ENCODE results near the gene MYOD1. TPM values are rescaled to one million over a fixed set of nuclear protein-coding genes. Genes with fewer than 3 reads are reported as not detected.

The MYOD1 gene
- total RNA-seq, 1 experiment from 2014 or later = not detected

DNA sequence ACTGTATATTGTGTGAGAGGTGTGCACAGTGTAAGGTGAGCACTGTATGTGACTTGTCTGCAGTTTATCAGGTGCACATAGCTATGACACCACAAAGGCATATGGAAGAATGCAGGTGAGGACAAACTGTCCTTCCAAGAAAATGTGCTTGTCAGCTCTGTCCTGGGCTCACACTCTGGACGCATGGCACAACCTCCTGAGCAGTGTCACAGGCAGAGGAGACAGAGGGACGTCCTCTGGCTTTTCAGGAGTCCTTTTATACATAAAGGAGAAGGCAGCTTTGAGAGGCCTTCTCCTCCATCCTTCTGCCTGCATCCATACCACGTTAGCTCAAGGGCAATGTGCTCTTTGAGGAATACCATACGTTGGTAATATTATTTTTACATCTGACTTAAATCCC, 7.5 kb upstream of the MYOD1 start:
- H3K9me2 ChIP-seq (ENCODE audit: insufficient read depth) = no peaks in the 10 kb centered on the region
- DNase-seq = no peak
- TF ChIP-seq, protein P1, sequence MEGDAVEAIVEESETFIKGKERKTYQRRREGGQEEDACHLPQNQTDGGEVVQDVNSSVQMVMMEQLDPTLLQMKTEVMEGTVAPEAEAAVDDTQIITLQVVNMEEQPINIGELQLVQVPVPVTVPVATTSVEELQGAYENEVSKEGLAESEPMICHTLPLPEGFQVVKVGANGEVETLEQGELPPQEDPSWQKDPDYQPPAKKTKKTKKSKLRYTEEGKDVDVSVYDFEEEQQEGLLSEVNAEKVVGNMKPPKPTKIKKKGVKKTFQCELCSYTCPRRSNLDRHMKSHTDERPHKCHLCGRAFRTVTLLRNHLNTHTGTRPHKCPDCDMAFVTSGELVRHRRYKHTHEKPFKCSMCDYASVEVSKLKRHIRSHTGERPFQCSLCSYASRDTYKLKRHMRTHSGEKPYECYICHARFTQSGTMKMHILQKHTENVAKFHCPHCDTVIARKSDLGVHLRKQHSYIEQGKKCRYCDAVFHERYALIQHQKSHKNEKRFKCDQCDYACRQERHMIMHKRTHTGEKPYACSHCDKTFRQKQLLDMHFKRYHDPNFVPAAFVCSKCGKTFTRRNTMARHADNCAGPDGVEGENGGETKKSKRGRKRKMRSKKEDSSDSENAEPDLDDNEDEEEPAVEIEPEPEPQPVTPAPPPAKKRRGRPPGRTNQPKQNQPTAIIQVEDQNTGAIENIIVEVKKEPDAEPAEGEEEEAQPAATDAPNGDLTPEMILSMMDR (conservative IDR thresholded peaks at IDR 0.05) = no peak
- TF ChIP-seq EZH2 (IDR thresholded peaks at IDR 0.05; ENCODE audit: low read depth) = no peak
- H3F3A ChIP-seq (ENCODE audit: insufficient read depth, low read depth) = no peaks in the 10 kb centered on the region
- H3K27ac ChIP-seq = no peak overlapping the region
- H3K9me3 ChIP-seq (ENCODE audit: insufficient read depth, low read depth) = no peaks in the 10 kb centered on the region
- no peaks in the 10 kb centered on the region for H3K79me2 ChIP-seq (ENCODE audit: low read depth)
- H3K27me3 ChIP-seq (ENCODE audit: insufficient read depth, low read depth) = peaks cover 82% of the 10 kb centered on the region
- H2AFZ ChIP-seq = no peak overlapping the region
- intact Hi-C loops (cut with micrococcal nuclease; ENCODE audit: unreplicated experiment) = no loop called here
- no TSS peak for BruUV-seq (replicated peaks)
- H3K4me1 ChIP-seq (replicated peaks; ENCODE audit: insufficient read depth) = no peaks in the 10 kb centered on the region
- H3K36me3 ChIP-seq (ENCODE audit: low read depth) = no peaks in the 10 kb centered on the region
- H3K4me2 ChIP-seq = no peak overlapping the region
- CTCF ChIA-PET = no interaction called here
- POLR2A ChIA-PET (ENCODE audit: unreplicated experiment) = interaction anchor here (0.8 kb wide), 1 partner anchor 13 kb away, joined by 5 read pairs; no protein-coding TSS in a partner anchor
- H4K20me1 ChIP-seq (ENCODE audit: insufficient read depth) = no peaks in the 10 kb centered on the region
- no peak overlapping the region for H3K4me3 ChIP-seq

DNA sequence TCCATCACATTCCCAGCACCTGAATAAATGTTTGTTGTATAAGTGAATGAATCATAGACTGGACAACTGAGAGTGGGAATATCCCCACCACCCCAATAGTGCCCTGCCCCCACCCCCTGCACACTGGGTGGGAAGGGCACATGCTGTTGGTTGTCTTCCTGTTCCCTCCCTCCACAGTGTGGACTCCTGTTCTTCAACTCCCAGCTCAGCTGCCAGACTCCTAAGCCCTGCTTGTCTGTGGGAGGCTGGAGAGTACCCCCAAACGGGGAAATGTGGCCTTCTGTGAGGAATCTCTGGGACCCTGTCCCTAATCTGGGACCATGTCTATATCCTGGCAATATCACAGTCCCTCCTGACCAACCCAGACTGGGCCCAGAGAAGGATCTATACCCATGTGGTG, 5.5 kb upstream of the MYOD1 start:
- BruUV-seq (replicated peaks) = no TSS peak
- H3F3A ChIP-seq (ENCODE audit: insufficient read depth, low read depth) = no peaks in the 10 kb centered on the region
- H4K20me1 ChIP-seq (ENCODE audit: insufficient read depth) = no peaks in the 10 kb centered on the region
- H3K9me3 ChIP-seq (ENCODE audit: insufficient read depth, low read depth) = no peaks in the 10 kb centered on the region
- H3K4me3 ChIP-seq = no peak overlapping the region
- no peak for DNase-seq
- CTCF ChIA-PET = no interaction called here
- no peaks in the 10 kb centered on the region for H3K4me1 ChIP-seq (replicated peaks; ENCODE audit: insufficient read depth)
- no peak for TF ChIP-seq EZH2 (IDR thresholded peaks at IDR 0.05; ENCODE audit: low read depth)
- TF ChIP-seq, protein P1 (conservative IDR thresholded peaks at IDR 0.05) = no peak
- H3K27me3 ChIP-seq (ENCODE audit: insufficient read depth, low read depth) = peaks cover 87% of the 10 kb centered on the region
- H3K4me2 ChIP-seq = no peak overlapping the region
- POLR2A ChIA-PET (ENCODE audit: unreplicated experiment) = no interaction called here
- H3K27ac ChIP-seq = no peak overlapping the region
- intact Hi-C loops (cut with micrococcal nuclease; ENCODE audit: unreplicated experiment) = no loop called here
- H3K36me3 ChIP-seq (ENCODE audit: low read depth) = no peaks in the 10 kb centered on the region
- H3K9me2 ChIP-seq (ENCODE audit: insufficient read depth) = no peaks in the 10 kb centered on the region
- no peaks in the 10 kb centered on the region for H3K79me2 ChIP-seq (ENCODE audit: low read depth)
- no peak overlapping the region for H2AFZ ChIP-seq

DNA sequence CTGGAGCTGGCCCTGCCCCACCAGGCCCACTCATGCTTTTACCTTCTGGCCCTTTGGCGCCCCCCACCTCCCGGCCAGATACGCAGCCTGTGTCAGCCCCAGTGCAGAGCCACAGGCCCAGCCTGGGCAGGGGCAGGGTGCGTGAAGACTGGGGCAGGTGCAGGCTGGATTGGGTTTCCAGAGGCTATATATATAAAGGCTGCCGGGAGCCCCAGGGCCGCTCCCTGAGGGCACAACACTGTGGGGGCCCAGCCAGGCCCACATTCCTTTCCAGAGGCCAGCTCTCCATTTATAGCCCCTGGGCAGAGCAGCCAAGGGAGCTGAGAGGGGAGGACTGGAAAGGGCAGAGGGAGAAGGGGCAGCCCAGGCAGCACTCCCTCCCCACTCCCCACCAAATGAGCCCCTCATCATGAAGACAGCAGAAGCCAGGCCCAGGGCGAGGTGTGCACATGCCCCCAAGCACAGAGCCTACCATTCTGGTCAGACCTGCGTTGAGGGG, 5.0 kb upstream of the MYOD1 start:
- Histone ChIP-seq H3K27ac (no peak overlapping the region), H3K36me3 (ENCODE audit: low read depth) (no peaks in the 10 kb centered on the region), H3K9me2 (ENCODE audit: insufficient read depth) (no peaks in the 10 kb centered on the region), H3F3A (ENCODE audit: insufficient read depth, low read depth) (no peaks in the 10 kb centered on the region), H3K4me2 (no peak overlapping the region), H3K4me3 (no peak overlapping the region), H3K4me1 (replicated peaks; ENCODE audit: insufficient read depth) (no peaks in the 10 kb centered on the region), H3K79me2 (ENCODE audit: low read depth) (no peaks in the 10 kb centered on the region), H3K27me3 (ENCODE audit: insufficient read depth, low read depth) (peaks cover 81% of the 10 kb centered on the region), H3K9me3 (ENCODE audit: insufficient read depth, low read depth) (no peaks in the 10 kb centered on the region), H4K20me1 (ENCODE audit: insufficient read depth) (no peaks in the 10 kb centered on the region), H2AFZ (no peak overlapping the region)
- BruUV-seq (replicated peaks) = no TSS peak
- CTCF ChIA-PET = no interaction called here
- intact Hi-C loops (cut with micrococcal nuclease; ENCODE audit: unreplicated experiment) = no loop called here
- POLR2A ChIA-PET (ENCODE audit: unreplicated experiment) = no interaction called here
- no peak for DNase-seq
- TF ChIP-seq EZH2 (IDR thresholded peaks at IDR 0.05; ENCODE audit: low read depth) = no peak
- TF ChIP-seq, protein P1 (conservative IDR thresholded peaks at IDR 0.05) = no peak
